Suppressor macrophage treated with lipopolysaccharide for 4 hours (primary cell): ENCODE measurements around the gene SLC9A3.
A peak's percentile ranks its signal among the peaks of the same experiment; 100 is the strongest.

Experiments
- DNase-seq: peaks from one replicate; pipeline ENCODE4 v3.0.0-alpha.2; 2020

Gene SLC9A3

DNA sequence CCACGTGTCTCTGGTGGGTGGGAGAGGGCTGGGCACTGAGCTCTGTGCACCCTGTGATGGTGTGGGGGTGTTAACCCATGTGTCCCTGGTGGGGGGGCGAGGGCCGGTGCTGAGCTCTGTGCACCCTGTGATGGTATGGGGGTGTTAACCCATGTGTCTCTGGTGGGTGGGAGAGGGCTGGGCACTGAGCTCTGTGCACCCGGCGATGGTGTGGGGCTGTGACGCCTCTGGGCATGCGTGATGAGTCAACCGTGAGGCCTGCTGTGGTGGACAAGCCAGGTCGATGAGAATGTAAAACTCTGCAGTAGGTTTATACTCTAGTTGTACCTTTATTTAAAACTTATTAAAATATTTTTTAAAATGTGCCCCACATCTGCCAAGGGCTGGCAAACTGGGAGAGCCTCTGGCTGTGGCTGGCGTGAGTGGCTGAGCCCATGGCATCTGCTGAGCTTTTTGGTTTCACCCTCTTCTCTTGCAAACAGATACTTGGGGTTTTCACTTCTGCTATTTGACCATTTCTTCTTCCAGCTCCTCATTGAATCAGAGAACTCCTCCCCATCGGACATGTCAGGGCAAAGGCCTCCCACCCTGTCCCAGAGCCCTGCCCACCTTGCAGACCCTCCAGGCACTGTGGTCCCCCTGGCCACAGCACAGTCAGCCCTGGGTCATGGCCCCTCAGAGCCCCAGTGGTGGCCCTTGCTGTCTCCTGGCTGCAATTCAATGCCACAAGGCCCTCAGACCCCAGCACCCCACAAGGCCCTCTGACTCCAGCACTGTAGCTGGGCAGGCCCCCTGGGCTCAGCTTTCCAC lies 99.7 kb downstream of the SLC9A3 start:
- peak; percentile 65 for DNase-seq

DNA sequence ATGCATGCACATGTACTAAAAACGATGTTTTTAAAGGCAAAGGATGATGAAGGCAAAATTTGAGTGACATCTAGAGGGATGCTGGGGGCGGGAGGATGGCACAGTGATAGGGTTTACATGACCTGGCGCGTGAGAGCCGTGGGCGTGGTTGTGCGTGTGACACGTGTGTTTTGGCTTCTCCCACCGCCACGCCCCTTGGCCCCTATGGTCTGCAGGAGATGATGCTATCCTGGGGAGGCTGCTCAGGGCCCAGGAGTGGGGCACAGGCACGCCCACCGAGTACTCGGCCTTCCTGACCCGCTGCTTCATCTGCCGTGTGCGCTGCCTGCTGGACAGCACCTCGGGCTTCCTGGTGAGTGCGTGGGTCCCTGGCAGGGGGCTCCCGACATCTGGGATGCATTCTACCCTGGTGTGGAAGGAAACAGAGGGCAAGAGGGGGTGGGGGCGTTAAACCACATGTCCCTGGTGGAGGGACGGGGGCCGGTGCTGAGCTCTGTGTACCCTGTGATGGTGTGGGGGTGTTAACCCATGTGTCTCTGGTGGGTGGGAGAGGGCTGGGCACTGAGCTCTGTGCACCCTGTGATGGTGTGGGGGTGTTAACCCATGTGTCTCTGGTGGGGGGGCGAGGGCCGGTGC lies 100.5 kb downstream of the SLC9A3 start:
- no peak for DNase-seq

- DNase-seq: no peak
Observed at GRCh38 chr5:423233-423565, 101.0 kb downstream of the SLC9A3 start.

- DNase-seq: no peak
Observed at GRCh38 chr5:422323-423232, 101.7 kb downstream of the SLC9A3 start.

DNA sequence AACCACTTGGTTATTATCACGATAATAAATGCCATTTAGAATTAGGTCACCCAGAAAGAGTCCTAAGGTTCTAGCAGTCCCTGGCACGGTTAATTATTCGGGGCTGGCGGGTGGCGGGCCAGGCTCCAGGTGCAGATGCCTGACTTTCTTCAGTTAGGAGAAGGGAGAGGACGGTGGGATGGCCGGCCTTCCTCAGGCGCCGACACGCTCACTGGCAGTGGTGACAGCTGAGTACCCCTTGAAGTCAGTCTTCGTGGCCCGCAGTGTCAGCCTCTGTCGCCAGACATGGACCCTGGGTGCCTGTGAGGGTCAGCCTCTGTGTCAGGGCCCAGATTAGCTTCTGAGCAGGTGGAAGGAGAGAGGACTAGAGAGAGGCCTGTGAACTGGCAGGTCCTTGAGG lies 102.3 kb downstream of the SLC9A3 start:
- no peak for DNase-seq

DNA sequence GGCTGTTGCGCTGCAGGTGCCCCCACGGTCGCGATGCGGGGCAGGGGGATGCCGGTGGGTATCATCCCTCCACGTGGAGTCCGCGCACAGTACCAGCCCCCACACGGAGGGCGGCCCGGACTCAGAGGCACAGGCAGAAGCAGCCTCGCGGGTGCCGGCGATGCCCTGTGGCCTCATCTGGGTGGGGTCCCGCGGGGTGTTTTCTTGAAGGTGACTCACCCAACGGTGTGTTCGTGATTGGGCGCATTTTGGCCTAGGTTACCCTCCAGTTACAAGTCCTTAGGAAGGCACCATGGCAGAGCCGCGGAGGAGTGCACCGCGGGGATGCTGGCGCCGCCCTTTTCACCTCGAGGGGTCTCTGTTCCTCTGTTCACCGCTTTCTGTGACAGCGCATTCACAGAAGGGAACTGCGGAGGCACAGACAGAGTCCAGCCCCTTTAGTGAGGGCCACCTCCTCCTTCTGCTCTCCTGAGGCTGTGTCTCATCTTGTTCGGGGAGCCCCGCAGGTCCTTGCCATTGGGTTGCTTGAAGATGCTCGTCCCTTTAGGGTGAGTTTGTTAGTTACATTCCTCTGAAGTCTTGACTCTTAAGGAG lies 102.9 kb downstream of the SLC9A3 start:
- no peak for DNase-seq

DNA sequence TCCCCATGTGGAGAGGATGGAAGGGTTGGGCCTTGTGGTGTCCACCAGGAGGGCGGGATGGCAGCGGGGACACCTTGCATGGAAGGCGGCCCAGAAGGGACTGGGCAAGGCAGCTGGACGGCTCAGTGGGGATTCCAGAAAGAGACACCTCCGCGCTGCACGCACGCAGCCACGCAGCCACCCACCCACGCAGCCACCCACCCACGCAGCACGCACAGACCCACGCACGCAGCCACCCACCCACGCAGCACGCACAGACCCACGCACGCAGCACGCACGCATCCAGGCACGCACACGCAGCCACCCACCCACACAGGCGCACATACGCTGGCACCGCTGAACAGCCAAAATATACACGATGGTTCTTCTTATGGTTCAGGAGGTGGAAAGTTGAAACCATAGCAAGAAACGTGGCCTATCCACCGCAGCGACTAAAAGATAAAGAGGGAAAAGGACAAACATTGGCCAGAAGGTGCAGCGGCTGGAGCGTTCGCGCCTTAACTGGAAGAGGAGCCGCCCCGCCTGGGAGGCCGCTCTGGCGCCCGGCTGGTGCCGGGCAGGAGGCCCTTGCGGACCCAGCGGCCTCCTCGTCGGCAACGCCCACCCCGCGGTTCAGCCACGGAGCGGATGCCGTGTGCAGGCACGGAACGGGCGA lies 103.5 kb downstream of the SLC9A3 start:
- DNase-seq: no peak
